HepG2 (cell line): ENCODE measurements around the gene THUMPD1. TPM values are rescaled to one million over a fixed set of nuclear protein-coding genes. Genes with fewer than 3 reads are reported as not detected.

Experiments used
- FOXO1 ChIP-seq: sonication (generic); formaldehyde crosslinking; IDR thresholded peaks from 2 replicates; pipeline ENCODE4 v1.4.0; 2020; ENCODE audit warnings: missing genetic modification reagents
- HMGXB4 ChIP-seq, 2 experiments: sonication (generic) in 1 of 2; formaldehyde crosslinking in 1 of 2; IDR thresholded peaks; 2 replicates each; pipeline versions ENCODE4 v1.4.0 to v1.6.1; 2018 to 2020; ENCODE audit warnings: missing genetic modification reagents in 2 of 2, borderline replicate concordance in 1 of 2, low read depth in 1 of 2, mild to moderate bottlenecking in 1 of 2, missing biosample characterization in 1 of 2
- HOXA3 ChIP-seq: sonication (generic); formaldehyde crosslinking; IDR thresholded peaks from 2 replicates; pipeline ENCODE4 v1.5.0; 2020; ENCODE audit warnings: missing genetic modification reagents
- JARID2 ChIP-seq: sonication (generic); formaldehyde crosslinking; IDR thresholded peaks from 2 replicates; pipeline ENCODE4 v1.8.1; 2023; ENCODE audit warnings: missing genetic modification reagents, inconsistent platforms; ENCODE audit not compliant: insufficient replicate concordance
- KMT2A ChIP-seq: sonication (generic); formaldehyde crosslinking; IDR thresholded peaks from 2 replicates; pipeline ENCODE4 v1.4.0; 2020; ENCODE audit warnings: missing genetic modification reagents
- MYNN ChIP-seq: sonication (generic); formaldehyde crosslinking; IDR thresholded peaks from 2 replicates; pipeline ENCODE4 v1.4.0; 2020; ENCODE audit warnings: mild to moderate bottlenecking, low read depth, missing genetic modification reagents
- MZF1 ChIP-seq: sonication (generic); formaldehyde crosslinking; IDR thresholded peaks from 2 replicates; pipeline ENCODE4 v1.8.1; 2023; ENCODE audit warnings: mild to moderate bottlenecking, missing genetic modification reagents, borderline replicate concordance
- NCOA2 ChIP-seq: sonication (generic); formaldehyde crosslinking; IDR thresholded peaks from 2 replicates; pipeline ENCODE4 v1.8.0; 2022; ENCODE audit warnings: inconsistent platforms
- RFX5 ChIP-seq: IDR thresholded peaks from 2 replicates; pipeline ENCODE4 v1.6.1; 2011; ENCODE audit warnings: low read depth, low read length, improper control_type of control experiment
- RORA ChIP-seq: sonication (generic); formaldehyde crosslinking; IDR thresholded peaks from 2 replicates; pipeline ENCODE4 v1.5.0; 2020; ENCODE audit warnings: mild to moderate bottlenecking, missing genetic modification reagents, moderate library complexity
- SUZ12 ChIP-seq: fragments of 150-350 bp; IDR thresholded peaks from 2 replicates; pipeline ENCODE4 v1.6.1; 2014; ENCODE audit warnings: low read depth, low read length
- ZKSCAN1 ChIP-seq: fragments of 150-350 bp; IDR thresholded peaks from 2 replicates; pipeline ENCODE4 v1.6.1; 2014; ENCODE audit warnings: low read length
- ZNF224 ChIP-seq: sonication (generic); formaldehyde crosslinking; IDR thresholded peaks from 2 replicates; pipeline ENCODE4 v1.5.0; 2020; ENCODE audit warnings: mild to moderate bottlenecking, missing genetic modification reagents
- ZNF225 ChIP-seq: sonication (generic); formaldehyde crosslinking; IDR thresholded peaks from 2 replicates; pipeline ENCODE4 v1.4.0; 2020; ENCODE audit warnings: mild to moderate bottlenecking, missing genetic modification reagents
- ZNF280B ChIP-seq: sonication (generic); formaldehyde crosslinking; IDR thresholded peaks from 2 replicates; pipeline ENCODE4 v1.5.0; 2020; ENCODE audit warnings: missing genetic modification reagents, mild to moderate bottlenecking, borderline replicate concordance
- ZNF333 ChIP-seq: sonication (generic); formaldehyde crosslinking; IDR thresholded peaks from 2 replicates; pipeline ENCODE4 v1.4.0; 2020; ENCODE audit warnings: mild to moderate bottlenecking, missing genetic modification reagents, borderline replicate concordance
- ZNF768 ChIP-seq: sonication (generic); formaldehyde crosslinking; IDR thresholded peaks from 2 replicates; pipeline ENCODE4 v1.4.0; 2020; ENCODE audit warnings: missing genetic modification reagents
- ZSCAN9 ChIP-seq: IDR thresholded peaks from 2 replicates; pipeline ENCODE4 v1.6.1; 2016; ENCODE audit warnings: borderline replicate concordance
- ZZZ3 ChIP-seq: sonication (generic); formaldehyde crosslinking; IDR thresholded peaks from 2 replicates; pipeline ENCODE4 v1.4.0; 2020; ENCODE audit warnings: missing genetic modification reagents, mild to moderate bottlenecking, borderline replicate concordance
- polyA plus RNA-seq, 8 experiments: library from polyadenylated mRNA; depleted of rRNA in 3 of 8; stranded (reverse) in 7 of 8; unstranded in 1 of 8; fragments of >200 nt; fragmentation: Illumina TruSeq in 4 of 8; extraction: Trizol in 4 of 8; gene quantifications; 2 replicates each; pipeline versions ENCODE4 v1.2.1 to v1.2.3, GENCODE V29; 2011 to 2016; ENCODE audit warnings: low read depth in 4 of 8, missing spikeins in 1 of 8, mixed read lengths in 1 of 8; ENCODE audit not compliant: insufficient read depth in 1 of 8
- total RNA-seq, 5 experiments: library from RNA; depleted of rRNA; stranded (reverse); fragments of >200 nt; fragmentation: Illumina TruSeq; extraction: Trizol; gene quantifications; 2 replicates each; pipeline ENCODE4 v1.2.3, GENCODE V29; 2016; ENCODE audit warnings: low read depth in 1 of 5
- TF ChIP-seq, protein P1 (sequence below): sonication (generic); formaldehyde crosslinking; IDR thresholded peaks from 2 replicates; pipeline ENCODE4 v1.4.0; 2020; ENCODE audit warnings: missing genetic modification reagents; ENCODE audit errors: not compliant biosample characterization
- TF ChIP-seq, protein P2 (sequence below): sonication (generic); formaldehyde crosslinking; IDR thresholded peaks from 2 replicates; pipeline ENCODE4 v1.5.1; 2020; ENCODE audit warnings: mild to moderate bottlenecking, missing genetic modification reagents
- TF ChIP-seq, protein P3 (sequence below): sonication (generic); formaldehyde crosslinking; IDR thresholded peaks from 2 replicates; pipeline ENCODE4 v1.5.0; 2020; ENCODE audit warnings: missing genetic modification reagents, mild to moderate bottlenecking, borderline replicate concordance

Gene THUMPD1
- total and polyA plus RNA-seq, 2 of the 13 experiments (the other 11 are each of a cell fraction or from before 2014, with no cell fraction given), result 22.7 to 69.1 TPM

GRCh38 chr16:20741554-20742285 is at the start of gene THUMPD1 (continued):
- TF ChIP-seq ZZZ3 (CRISPR knock-in tag) (0 out of 2 replicates have a peak, but pooled peaks have one; percentile 62), MZF1 (CRISPR knock-in tag) (peak; percentile 97), ZNF225 (CRISPR knock-in tag) (0 out of 2 replicates have a peak, but pooled peaks have one; percentile 52), MYNN (no peak; the same call in 1 of the 2 replicates), ZSCAN9 (CRISPR knock-in tag) (peak; percentile 89; the same call in 1 of the 2 replicates), HOXA3 (peak; percentile 99), FOXO1 (CRISPR knock-in tag) (peak; percentile 90), ZKSCAN1 (peak; percentile 73; the same call in 1 of the 2 replicates), RFX5 (peak; percentile 80), ZNF333 (CRISPR knock-in tag) (peak; percentile 97), SUZ12 (no peak), HMGXB4 (CRISPR knock-in tag; IDR thresholded peaks at IDR 0.05; ENCODE audit: borderline replicate concordance in 1 of 2, low read depth in 1 of 2) (peak; percentile 93 to 96), ZNF224 (CRISPR knock-in tag) (peak; percentile 82), ZNF768 (CRISPR knock-in tag) (peak; percentile 88), ZNF280B (peak; percentile 49), RORA (CRISPR knock-in tag) (no peak), KMT2A (peak; percentile 88), JARID2 (CRISPR knock-in tag) (peak; percentile 92), NCOA2 (CRISPR knock-in tag) (no peak)
- TF ChIP-seq, protein P1, sequence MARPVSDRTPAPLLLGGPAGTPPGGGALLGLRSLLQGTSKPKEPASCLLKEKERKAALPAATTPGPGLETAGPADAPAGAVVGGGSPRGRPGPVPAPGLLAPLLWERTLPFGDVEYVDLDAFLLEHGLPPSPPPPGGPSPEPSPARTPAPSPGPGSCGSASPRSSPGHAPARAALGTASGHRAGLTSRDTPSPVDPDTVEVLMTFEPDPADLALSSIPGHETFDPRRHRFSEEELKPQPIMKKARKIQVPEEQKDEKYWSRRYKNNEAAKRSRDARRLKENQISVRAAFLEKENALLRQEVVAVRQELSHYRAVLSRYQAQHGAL (CRISPR knock-in tag), result peak; percentile 38
- TF ChIP-seq, protein P2, sequence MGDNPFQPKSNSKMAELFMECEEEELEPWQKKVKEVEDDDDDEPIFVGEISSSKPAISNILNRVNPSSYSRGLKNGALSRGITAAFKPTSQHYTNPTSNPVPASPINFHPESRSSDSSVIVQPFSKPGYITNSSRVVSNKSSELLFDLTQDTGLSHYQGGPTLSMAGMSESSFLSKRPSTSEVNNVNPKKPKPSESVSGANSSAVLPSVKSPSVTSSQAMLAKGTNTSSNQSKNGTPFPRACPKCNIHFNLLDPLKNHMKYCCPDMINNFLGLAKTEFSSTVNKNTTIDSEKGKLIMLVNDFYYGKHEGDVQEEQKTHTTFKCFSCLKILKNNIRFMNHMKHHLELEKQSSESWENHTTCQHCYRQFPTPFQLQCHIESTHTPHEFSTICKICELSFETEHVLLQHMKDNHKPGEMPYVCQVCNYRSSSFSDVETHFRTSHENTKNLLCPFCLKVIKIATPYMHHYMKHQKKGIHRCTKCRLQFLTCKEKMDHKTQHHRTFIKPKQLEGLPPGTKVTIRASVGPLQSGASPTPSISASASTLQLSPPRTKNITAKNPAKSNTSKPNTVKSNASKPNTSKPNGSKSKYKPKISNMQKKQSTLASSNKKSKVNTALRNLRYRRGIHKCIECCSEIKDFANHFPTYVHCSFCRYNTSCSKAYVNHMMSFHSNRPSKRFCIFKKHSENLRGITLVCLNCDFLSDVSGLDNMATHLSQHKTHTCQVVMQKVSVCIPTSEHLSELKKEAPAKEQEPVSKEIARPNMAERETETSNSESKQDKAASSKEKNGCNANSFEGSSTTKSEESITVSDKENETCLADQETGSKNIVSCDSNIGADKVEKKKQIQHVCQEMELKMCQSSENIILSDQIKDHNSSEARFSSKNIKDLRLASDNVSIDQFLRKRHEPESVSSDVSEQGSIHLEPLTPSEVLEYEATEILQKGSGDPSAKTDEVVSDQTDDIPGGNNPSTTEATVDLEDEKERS, result peak; percentile 83
- TF ChIP-seq, protein P3, sequence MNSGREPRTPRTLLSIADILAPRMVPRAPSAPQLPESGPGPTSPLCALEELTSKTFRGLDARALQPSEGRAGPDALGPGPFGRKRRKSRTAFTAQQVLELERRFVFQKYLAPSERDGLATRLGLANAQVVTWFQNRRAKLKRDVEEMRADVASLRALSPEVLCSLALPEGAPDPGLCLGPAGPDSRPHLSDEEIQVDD (CRISPR knock-in tag), result peak; percentile 85; the same call in 1 of the 2 replicates
